Liver (tissue), 3 donors: ENCODE measurements around the gene INO80D.

ENCODE experiments used
- ATF3 ChIP-seq: IDR thresholded peaks from 2 replicates; pipeline ENCODE4 v1.6.1; 2016; ENCODE audit warnings: antibody characterized with exemption
- CTCF ChIP-seq: fragments of 150-350 bp; IDR thresholded peaks from 2 replicates; pipeline ENCODE4 v1.5.1; 2017; ENCODE audit warnings: improper control_type of control experiment, low read depth, low read length; ENCODE audit not compliant: missing input control
- FOXA1 ChIP-seq: IDR thresholded peaks from 2 replicates; pipeline ENCODE4 v1.6.1; 2016; ENCODE audit warnings: antibody characterized with exemption
- GABPA ChIP-seq, 2 donors: IDR thresholded peaks in 1 of 2; conservative IDR thresholded peaks in 1 of 2; 2 replicates each; pipeline ENCODE4 v1.6.1; 2016; ENCODE audit warnings: antibody characterized with exemption in 2 of 2, mild to moderate bottlenecking in 1 of 2, moderate library complexity in 1 of 2
- HNF4A ChIP-seq, 2 donors: conservative IDR thresholded peaks; 2 replicates each; pipeline ENCODE4 v1.6.1; 2016; ENCODE audit warnings: antibody characterized with exemption in 2 of 2, mild to moderate bottlenecking in 2 of 2
- JUND ChIP-seq, 2 donors: IDR thresholded peaks; 2 replicates each; pipeline ENCODE4 v1.6.1; 2016; ENCODE audit warnings: antibody characterized with exemption in 2 of 2
- RAD21 ChIP-seq, 2 donors: IDR thresholded peaks; 2 replicates each; pipeline ENCODE4 v1.6.1; 2016; ENCODE audit warnings: antibody characterized with exemption in 2 of 2, mild to moderate bottlenecking in 2 of 2
- REST ChIP-seq: IDR thresholded peaks from 2 replicates; pipeline ENCODE4 v1.6.1; 2016; ENCODE audit warnings: antibody characterized with exemption, mild to moderate bottlenecking
- RXRA ChIP-seq, 2 donors: IDR thresholded peaks; 2 replicates each; pipeline ENCODE4 v1.6.1; 2017 to 2018; ENCODE audit warnings: antibody characterized with exemption in 2 of 2, mild to moderate bottlenecking in 1 of 2
- SP1 ChIP-seq: IDR thresholded peaks from 2 replicates; pipeline ENCODE4 v1.6.1; 2018; ENCODE audit warnings: antibody characterized with exemption, mild to moderate bottlenecking
- TAF1 ChIP-seq: conservative IDR thresholded peaks from 2 replicates; pipeline ENCODE4 v1.6.1; 2016; ENCODE audit warnings: antibody characterized with exemption, mild to moderate bottlenecking
- YY1 ChIP-seq: IDR thresholded peaks from 2 replicates; pipeline ENCODE4 v1.6.1; 2016; ENCODE audit warnings: antibody characterized with exemption, mild to moderate bottlenecking
- ZBTB33 ChIP-seq: IDR thresholded peaks from 2 replicates; pipeline ENCODE4 v1.6.1; 2016; ENCODE audit warnings: antibody characterized with exemption
- donor health status: healthy.
- donor health status: healthy.

- TF ChIP-seq CTCF (no peak), SP1 (no peak), ZBTB33 (no peak), RAD21 (IDR thresholded peaks at IDR 0.05) (no peak), GABPA (IDR thresholded peaks at IDR 0.05 in 1 of 2, conservative IDR thresholded peaks at IDR 0.05 in 1 of 2) (no peak), TAF1 (no peak), REST (no peak), ATF3 (no peak), JUND (IDR thresholded peaks at IDR 0.05) (no peak), HNF4A (conservative IDR thresholded peaks at IDR 0.05) (no peak), RXRA (IDR thresholded peaks at IDR 0.05) (no peak), FOXA1 (no peak), YY1 (no peak)
These were observed 45.4 kb downstream of the INO80D start for GRCh38 chr2:206040525-206040924.
